ENCODE results near the gene FARP1.

DNA sequence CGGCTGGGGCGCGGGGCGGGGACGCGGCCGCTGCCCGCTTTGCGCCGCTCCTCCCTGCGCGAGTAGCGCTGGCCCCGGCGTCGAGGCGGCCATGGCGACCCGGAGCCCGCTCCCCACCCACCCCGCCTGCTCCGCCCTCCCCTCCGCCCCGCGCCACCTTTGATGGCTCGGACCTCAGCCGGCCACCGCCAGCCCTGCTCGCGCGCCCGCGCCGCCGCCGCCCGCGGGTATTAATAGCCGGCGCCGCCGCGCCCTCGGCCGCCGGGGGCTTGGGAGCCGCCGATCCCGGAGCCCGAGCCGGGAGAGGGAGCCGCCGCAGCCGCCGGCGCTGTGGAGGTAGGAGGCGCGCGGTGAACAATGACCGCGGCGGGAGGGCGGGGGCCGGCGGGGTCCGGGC, 261 bp downstream of the FARP1 start:
- TF ChIP-seq, protein P1, sequence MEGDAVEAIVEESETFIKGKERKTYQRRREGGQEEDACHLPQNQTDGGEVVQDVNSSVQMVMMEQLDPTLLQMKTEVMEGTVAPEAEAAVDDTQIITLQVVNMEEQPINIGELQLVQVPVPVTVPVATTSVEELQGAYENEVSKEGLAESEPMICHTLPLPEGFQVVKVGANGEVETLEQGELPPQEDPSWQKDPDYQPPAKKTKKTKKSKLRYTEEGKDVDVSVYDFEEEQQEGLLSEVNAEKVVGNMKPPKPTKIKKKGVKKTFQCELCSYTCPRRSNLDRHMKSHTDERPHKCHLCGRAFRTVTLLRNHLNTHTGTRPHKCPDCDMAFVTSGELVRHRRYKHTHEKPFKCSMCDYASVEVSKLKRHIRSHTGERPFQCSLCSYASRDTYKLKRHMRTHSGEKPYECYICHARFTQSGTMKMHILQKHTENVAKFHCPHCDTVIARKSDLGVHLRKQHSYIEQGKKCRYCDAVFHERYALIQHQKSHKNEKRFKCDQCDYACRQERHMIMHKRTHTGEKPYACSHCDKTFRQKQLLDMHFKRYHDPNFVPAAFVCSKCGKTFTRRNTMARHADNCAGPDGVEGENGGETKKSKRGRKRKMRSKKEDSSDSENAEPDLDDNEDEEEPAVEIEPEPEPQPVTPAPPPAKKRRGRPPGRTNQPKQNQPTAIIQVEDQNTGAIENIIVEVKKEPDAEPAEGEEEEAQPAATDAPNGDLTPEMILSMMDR (IDR thresholded peaks at IDR 0.05), result no peak
- TF ChIP-seq POLR2A (IDR thresholded peaks at IDR 0.05), result no peak
